ENCODE results near the gene PTPRN2.

DNA sequence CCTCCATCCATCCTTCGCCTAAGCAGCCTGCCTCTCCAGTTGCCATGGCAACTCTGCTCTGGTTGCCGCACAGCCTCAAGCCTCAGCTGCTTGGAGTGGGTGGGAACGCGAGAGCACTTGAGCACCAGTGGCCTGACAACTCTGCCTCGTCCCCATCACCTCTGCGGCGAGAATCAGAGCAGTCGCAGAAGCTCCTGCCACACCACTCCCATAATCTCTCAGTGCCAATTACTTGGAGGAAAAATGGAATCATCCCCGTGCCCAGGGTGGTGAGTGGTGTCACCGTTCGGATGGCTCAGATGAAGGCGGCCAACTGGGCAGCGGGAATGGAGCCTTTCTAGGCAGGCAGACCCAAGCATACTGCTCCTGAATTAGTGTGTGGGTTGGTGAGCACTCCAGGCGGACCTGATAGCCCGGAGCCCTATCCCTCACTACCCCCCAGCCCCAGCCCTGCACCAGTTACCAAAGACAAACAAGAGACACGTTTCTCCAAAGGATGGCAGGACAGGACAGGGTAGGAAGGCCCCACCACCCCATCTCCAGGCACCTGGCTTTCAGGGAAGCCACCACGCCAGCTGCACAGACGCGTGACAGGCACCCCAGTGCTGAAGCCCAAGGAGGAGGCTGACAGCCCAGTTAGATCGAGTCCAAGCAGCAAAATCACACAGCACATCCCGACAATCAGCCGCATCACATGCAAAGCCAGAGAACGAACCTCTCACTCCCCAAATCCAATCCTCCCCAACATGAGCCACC, 335.4 kb downstream of the PTPRN2 start:
- TF ChIP-seq CTCF (IDR thresholded peaks at IDR 0.05) (no peak), EP300 (IDR thresholded peaks at IDR 0.05) (no peak), POLR2AphosphoS5 (IDR thresholded peaks at IDR 0.05) (no peak), POLR2A (IDR thresholded peaks at IDR 0.05) (no peak)
